ENCODE data around the gene OR1M1.

DNA sequence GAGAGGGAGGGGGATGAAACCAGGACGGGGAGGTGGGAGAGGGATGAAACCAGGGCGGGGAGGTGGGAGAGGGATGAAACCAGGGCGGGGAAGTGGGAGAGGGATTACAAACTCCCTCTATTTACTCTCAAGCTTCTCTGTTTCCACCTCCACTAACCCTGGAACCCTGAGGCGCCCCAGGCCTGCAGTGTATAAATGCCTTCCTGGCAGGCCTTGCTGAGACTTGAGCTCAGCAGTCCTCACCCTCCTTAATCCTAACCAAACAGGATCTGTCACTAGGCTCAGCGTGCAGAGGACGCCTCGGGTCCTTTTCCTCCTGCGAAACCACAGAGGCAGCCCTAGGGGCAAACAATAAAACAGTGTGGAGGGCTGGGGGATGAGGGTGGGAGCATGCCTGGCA, 32.1 kb upstream of the OR1M1 start:
- TF ChIP-seq, protein P1, sequence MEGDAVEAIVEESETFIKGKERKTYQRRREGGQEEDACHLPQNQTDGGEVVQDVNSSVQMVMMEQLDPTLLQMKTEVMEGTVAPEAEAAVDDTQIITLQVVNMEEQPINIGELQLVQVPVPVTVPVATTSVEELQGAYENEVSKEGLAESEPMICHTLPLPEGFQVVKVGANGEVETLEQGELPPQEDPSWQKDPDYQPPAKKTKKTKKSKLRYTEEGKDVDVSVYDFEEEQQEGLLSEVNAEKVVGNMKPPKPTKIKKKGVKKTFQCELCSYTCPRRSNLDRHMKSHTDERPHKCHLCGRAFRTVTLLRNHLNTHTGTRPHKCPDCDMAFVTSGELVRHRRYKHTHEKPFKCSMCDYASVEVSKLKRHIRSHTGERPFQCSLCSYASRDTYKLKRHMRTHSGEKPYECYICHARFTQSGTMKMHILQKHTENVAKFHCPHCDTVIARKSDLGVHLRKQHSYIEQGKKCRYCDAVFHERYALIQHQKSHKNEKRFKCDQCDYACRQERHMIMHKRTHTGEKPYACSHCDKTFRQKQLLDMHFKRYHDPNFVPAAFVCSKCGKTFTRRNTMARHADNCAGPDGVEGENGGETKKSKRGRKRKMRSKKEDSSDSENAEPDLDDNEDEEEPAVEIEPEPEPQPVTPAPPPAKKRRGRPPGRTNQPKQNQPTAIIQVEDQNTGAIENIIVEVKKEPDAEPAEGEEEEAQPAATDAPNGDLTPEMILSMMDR (IDR thresholded peaks at IDR 0.05; ENCODE audit: low read depth, low read length, missing input control) = no peak
- TF ChIP-seq, protein P2, sequence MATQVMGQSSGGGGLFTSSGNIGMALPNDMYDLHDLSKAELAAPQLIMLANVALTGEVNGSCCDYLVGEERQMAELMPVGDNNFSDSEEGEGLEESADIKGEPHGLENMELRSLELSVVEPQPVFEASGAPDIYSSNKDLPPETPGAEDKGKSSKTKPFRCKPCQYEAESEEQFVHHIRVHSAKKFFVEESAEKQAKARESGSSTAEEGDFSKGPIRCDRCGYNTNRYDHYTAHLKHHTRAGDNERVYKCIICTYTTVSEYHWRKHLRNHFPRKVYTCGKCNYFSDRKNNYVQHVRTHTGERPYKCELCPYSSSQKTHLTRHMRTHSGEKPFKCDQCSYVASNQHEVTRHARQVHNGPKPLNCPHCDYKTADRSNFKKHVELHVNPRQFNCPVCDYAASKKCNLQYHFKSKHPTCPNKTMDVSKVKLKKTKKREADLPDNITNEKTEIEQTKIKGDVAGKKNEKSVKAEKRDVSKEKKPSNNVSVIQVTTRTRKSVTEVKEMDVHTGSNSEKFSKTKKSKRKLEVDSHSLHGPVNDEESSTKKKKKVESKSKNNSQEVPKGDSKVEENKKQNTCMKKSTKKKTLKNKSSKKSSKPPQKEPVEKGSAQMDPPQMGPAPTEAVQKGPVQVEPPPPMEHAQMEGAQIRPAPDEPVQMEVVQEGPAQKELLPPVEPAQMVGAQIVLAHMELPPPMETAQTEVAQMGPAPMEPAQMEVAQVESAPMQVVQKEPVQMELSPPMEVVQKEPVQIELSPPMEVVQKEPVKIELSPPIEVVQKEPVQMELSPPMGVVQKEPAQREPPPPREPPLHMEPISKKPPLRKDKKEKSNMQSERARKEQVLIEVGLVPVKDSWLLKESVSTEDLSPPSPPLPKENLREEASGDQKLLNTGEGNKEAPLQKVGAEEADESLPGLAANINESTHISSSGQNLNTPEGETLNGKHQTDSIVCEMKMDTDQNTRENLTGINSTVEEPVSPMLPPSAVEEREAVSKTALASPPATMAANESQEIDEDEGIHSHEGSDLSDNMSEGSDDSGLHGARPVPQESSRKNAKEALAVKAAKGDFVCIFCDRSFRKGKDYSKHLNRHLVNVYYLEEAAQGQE (IDR thresholded peaks at IDR 0.05) = no peak
- TF ChIP-seq YY1 (IDR thresholded peaks at IDR 0.05) = no peak
- TF ChIP-seq FOXA2 (IDR thresholded peaks at IDR 0.05) = no peak
- TF ChIP-seq JUND (IDR thresholded peaks at IDR 0.05) = no peak

Measured in liver (tissue), 3 donors.